GM12864 (cell line): Measurements from ENCODE around the gene PACRG.

Experiments
- DNase-seq: peaks from one replicate; pipeline ENCODE4 v3.0.0-alpha.2; 2011; ENCODE audit warnings: low read depth
- H3K4me3 ChIP-seq: 2 replicates; pipeline ENCODE4 v1.5.1; 2011; ENCODE audit warnings: mild to moderate bottlenecking, low read depth, low read length, control low read depth
- TF ChIP-seq, protein P1 (sequence below): IDR thresholded peaks from 2 replicates; pipeline ENCODE4 v1.5.1; 2011; ENCODE audit warnings: low read depth, mild to moderate bottlenecking, moderate library complexity, low read length, control low read depth, inconsistent platforms; ENCODE audit errors: missing control alignments

The PACRG gene

GRCh38 chr6:162699961-162700360 lies 27.8 kb upstream of the PACRG start:
- H3K4me3 ChIP-seq, result no peak overlapping the region
- TF ChIP-seq, protein P1, sequence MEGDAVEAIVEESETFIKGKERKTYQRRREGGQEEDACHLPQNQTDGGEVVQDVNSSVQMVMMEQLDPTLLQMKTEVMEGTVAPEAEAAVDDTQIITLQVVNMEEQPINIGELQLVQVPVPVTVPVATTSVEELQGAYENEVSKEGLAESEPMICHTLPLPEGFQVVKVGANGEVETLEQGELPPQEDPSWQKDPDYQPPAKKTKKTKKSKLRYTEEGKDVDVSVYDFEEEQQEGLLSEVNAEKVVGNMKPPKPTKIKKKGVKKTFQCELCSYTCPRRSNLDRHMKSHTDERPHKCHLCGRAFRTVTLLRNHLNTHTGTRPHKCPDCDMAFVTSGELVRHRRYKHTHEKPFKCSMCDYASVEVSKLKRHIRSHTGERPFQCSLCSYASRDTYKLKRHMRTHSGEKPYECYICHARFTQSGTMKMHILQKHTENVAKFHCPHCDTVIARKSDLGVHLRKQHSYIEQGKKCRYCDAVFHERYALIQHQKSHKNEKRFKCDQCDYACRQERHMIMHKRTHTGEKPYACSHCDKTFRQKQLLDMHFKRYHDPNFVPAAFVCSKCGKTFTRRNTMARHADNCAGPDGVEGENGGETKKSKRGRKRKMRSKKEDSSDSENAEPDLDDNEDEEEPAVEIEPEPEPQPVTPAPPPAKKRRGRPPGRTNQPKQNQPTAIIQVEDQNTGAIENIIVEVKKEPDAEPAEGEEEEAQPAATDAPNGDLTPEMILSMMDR, result no peak
- no peak for DNase-seq

- TF ChIP-seq, protein P1, result no peak
- no peak overlapping the region for H3K4me3 ChIP-seq
- no peak for DNase-seq
Observed at GRCh38 chr6:162700966-162701365, 26.8 kb upstream of the PACRG start.

- H3K4me3 ChIP-seq, result no peak overlapping the region
- no peak for DNase-seq
- TF ChIP-seq, protein P1, result no peak
Observed at GRCh38 chr6:162701551-162701950, 26.2 kb upstream of the PACRG start.

DNA sequence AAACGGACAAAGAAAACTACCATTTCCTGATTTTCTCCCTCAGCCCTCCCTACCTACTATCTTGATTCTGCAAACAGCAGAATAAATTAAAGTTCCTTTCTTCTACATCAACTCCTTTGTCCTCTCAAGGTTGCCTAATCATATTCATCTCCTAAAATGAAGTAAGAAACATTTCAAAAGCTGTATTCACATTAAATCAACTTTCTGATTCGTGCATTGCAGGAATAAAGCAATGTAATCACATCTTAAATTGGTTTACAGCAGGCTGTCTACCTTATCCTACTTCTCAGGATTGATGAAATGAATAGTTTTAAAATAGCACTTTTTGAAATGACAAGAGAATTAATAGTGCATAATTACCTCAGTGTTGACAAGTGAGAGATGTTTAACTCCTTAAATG lies 25.3 kb upstream of the PACRG start:
- DNase-seq, result no peak
- no peak overlapping the region for H3K4me3 ChIP-seq
- TF ChIP-seq, protein P1, result no peak

DNA sequence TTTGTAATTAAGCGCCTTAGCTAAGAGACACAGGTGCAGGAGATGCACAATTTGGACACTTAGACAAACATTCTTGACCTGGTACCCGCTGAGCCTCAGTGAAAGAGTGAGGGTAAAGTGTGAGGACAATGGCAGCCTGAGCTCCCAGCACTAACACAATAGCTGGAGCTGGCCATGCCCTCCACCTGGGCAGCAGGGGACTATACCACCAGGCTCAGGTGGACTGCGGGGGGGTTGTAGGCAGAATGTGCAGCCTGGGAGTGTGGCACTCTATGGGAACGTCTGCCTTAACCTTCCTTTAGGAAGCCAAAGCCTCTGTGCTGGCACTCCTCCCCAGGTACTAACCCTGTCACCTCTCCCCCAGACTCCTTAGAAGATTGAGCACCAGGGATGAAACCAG lies 23.8 kb upstream of the PACRG start:
- DNase-seq, result no peak
- TF ChIP-seq, protein P1, result no peak
- H3K4me3 ChIP-seq, result no peak overlapping the region

- no peak overlapping the region for H3K4me3 ChIP-seq
- TF ChIP-seq, protein P1, result no peak
- no peak for DNase-seq
Observed at GRCh38 chr6:162705736-162706135, 22.0 kb upstream of the PACRG start.

DNA sequence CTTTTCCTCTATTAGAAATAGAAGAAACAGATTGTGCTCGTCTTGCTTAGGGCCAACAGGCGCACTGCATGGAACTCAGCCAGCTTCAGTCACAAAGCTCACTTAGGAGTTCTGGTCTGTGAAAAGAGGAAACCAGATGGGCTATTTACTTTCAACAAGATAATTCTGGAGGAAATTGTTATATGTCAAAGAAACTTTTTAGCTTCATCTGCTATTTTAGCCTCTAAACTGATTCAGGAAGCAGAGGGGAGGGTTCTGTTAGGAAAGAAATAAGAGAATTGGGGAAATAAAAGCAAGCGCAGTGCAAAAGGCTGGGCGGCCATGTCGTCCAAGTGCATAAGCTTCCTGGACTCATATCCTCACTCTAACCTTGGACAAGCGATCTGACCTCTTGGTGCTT lies 21.5 kb upstream of the PACRG start:
- no peak for DNase-seq
- H3K4me3 ChIP-seq, result no peak overlapping the region
- TF ChIP-seq, protein P1, result no peak
